Progenitor cell of endocrine pancreas (in vitro differentiated cells): Measurements from ENCODE around the gene SUPT20HL2. TPM values are rescaled to one million over a fixed set of nuclear protein-coding genes. Genes with fewer than 3 reads are reported as not detected.
"Not testable (repeated sequence)": the region's sequence is repeated elsewhere in the genome, so short reads cannot be mapped to it uniquely, and the experiment has no call there.

Experiments
- DNase-seq: peaks from one replicate; pipeline ENCODE4 v3.0.0; 2021; ENCODE audit warnings: low spot score; ENCODE audit not compliant: unreplicated experiment
- H3K27ac Mint-ChIP-seq: 2 replicates; pipeline ENCODE4 v1.8.0; 2021; ENCODE audit warnings: mild to moderate bottlenecking, moderate library complexity, mixed read lengths
- H3K27me3 Mint-ChIP-seq: 2 replicates; pipeline ENCODE4 v1.8.0; 2021; ENCODE audit warnings: mixed read lengths
- H3K36me3 Mint-ChIP-seq: 2 replicates; pipeline ENCODE4 v1.8.0; 2022; ENCODE audit warnings: mixed read lengths; ENCODE audit not compliant: insufficient read depth
- H3K4me1 Mint-ChIP-seq: 2 replicates; pipeline ENCODE4 v1.8.0; 2021; ENCODE audit warnings: low read depth, mixed read lengths
- H3K4me3 Mint-ChIP-seq: 2 replicates; pipeline ENCODE4 v1.8.0; 2021; ENCODE audit warnings: low read depth, mild to moderate bottlenecking, moderate library complexity, mixed read lengths
- H3K9me3 Mint-ChIP-seq: 2 replicates; pipeline ENCODE4 v1.8.0; 2021; ENCODE audit warnings: low read depth, mixed read lengths
- CTCF ChIP-seq: fragments of 200-600 bp; sonication (generic); IDR thresholded peaks from one replicate; pipeline ENCODE4 v1.5.0; 2021; ENCODE audit warnings: antibody characterized with exemption, mild to moderate bottlenecking; ENCODE audit not compliant: unreplicated experiment
- total RNA-seq: library from RNA; stranded (reverse); gene quantifications from 2 replicates; pipeline ENCODE4 v1.2.1, GENCODE V29; 2021

Gene SUPT20HL2
- total RNA-seq, 1 donor from 2014 or later = not detected

DNA sequence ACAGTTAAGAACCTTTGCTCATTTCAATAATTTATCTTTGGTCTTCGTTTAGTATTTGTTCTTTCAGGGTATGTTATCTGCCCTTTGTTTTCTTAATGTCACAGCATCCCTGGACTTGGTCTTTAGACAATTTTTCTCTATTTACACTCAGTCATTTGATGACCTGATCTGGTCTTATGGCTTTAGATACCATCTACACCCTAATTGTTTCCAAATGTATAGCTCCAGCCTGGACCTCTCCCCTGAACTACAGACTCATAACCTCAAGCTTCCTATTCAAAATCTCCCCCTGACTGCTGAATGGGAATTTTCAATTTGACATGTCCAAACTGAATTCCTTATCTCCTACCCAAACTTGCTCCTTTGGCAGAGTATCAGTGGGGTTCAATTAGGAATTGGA is 3.7 kb upstream of the SUPT20HL2 start:
- TF ChIP-seq CTCF = no peak
- Mint-ChIP-seq H3K4me3 (no peak overlapping the region), H3K36me3 (no peaks in the 10 kb centered on the region), H3K9me3 (no peaks in the 10 kb centered on the region), H3K27me3 (no peaks in the 10 kb centered on the region), H3K4me1 (peaks cover 4% of the 10 kb centered on the region), H3K27ac (no peak overlapping the region)
- DNase-seq = no peak

DNA sequence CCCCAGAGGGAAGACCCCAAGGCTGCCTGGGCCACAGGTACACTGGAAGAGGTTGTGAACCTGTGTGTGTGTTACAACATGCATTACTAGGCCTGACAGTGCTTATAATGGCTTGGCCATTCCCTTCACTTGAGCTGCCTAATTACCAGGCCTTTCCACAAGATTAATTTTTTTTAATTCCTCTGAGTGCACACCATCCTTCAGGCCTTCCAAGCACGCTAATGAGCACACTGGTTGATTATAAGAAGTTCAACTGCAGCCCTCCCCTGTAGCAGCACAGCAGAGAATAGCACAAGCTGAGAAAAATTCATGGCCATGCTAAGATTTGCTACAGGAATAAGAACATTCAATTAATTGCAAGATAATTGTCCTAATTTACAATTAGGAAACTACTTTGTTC is 2.2 kb upstream of the SUPT20HL2 start:
- Mint-ChIP-seq H3K27ac (no peak overlapping the region), H3K4me1 (peaks cover 4% of the 10 kb centered on the region), H3K27me3 (peaks cover 3% of the 10 kb centered on the region), H3K36me3 (no peaks in the 10 kb centered on the region), H3K4me3 (no peak overlapping the region), H3K9me3 (no peaks in the 10 kb centered on the region)
- TF ChIP-seq CTCF = no peak
- DNase-seq = no peak

- H3K4me3 Mint-ChIP-seq, H3K36me3 Mint-ChIP-seq, H3K9me3 Mint-ChIP-seq, H3K27ac Mint-ChIP-seq, H3K27me3 Mint-ChIP-seq, DNase-seq, H3K4me1 Mint-ChIP-seq: not testable (repeated sequence)
Observed at GRCh38 chrX:24312249-24312607, 1.6 kb downstream of the SUPT20HL2 start.

DNA sequence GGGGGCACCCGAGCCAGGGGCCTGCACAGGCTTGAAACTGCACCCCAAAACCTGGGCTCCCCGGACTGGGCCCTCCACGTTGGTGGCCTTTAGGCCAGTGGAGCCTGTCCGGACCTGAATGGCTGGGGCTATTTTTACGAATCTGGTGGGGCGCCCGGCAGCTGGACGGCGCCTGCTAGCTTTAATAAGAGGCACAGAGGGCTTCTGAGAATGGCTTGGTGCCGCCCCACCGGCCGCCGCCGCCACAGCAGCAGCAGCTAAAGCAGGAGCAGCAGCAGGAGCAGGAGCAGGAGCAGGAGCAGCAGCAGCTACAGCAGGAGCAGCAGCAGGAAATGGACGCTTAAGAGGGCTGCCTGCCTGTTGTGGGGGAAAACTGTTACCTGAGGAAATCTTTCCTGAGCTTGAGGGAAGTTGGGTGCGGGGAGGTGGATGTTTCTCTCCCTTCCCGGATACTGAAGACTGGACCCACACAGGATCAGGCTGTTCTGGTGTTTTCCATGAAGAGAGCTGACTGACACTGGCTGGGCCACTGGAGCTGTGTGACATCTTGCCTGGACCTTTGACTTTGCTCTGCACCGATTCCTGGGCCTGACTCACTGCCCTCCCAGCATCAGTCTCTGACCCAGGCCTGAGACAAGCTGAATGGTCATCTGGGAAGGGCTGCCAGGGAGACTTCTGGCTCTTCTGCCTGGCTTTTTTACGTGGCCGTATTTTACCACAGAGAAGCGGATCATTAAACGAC is 2.2 kb downstream of the SUPT20HL2 start:
- not testable (repeated sequence) for H3K9me3 Mint-ChIP-seq, H3K4me1 Mint-ChIP-seq, DNase-seq, H3K4me3 Mint-ChIP-seq, H3K27me3 Mint-ChIP-seq, H3K36me3 Mint-ChIP-seq
- H3K27ac Mint-ChIP-seq = peak overlapping the region; percentile 49

DNA sequence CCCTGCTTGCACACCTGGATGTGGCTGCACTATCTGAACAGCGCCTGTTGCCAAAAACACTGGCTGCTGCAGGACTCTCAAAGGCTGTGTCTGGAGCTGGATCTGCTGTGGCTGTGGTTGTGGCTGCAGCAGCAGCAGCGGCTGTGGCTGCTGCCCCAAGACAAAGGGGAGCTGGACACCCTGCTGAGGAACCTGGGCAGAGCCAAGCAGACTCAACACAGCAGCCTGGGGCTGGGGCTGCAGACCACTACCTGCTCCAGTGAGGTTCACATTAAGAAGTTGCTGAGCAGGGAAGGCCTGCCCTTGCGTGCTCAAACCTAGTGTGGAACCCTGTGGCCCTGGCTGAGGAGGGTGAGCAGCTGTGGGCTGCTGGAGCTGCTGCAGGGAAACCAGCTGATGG is 3.0 kb downstream of the SUPT20HL2 start:
- H3K36me3 Mint-ChIP-seq, H3K27me3 Mint-ChIP-seq, DNase-seq, H3K4me3 Mint-ChIP-seq, H3K4me1 Mint-ChIP-seq, H3K9me3 Mint-ChIP-seq, H3K27ac Mint-ChIP-seq: not testable (repeated sequence)

GRCh38 chrX:24309580-24310374 is 4.1 kb downstream of the SUPT20HL2 start:
- not testable (repeated sequence) for H3K9me3 Mint-ChIP-seq, H3K27ac Mint-ChIP-seq, H3K27me3 Mint-ChIP-seq, H3K4me3 Mint-ChIP-seq, H3K4me1 Mint-ChIP-seq, DNase-seq, H3K36me3 Mint-ChIP-seq

- H3K4me1 Mint-ChIP-seq, DNase-seq, H3K4me3 Mint-ChIP-seq, H3K36me3 Mint-ChIP-seq, H3K27ac Mint-ChIP-seq, H3K27me3 Mint-ChIP-seq, H3K9me3 Mint-ChIP-seq: not testable (repeated sequence)
Observed at GRCh38 chrX:24308803-24309202, 5.1 kb downstream of the SUPT20HL2 start.

DNA sequence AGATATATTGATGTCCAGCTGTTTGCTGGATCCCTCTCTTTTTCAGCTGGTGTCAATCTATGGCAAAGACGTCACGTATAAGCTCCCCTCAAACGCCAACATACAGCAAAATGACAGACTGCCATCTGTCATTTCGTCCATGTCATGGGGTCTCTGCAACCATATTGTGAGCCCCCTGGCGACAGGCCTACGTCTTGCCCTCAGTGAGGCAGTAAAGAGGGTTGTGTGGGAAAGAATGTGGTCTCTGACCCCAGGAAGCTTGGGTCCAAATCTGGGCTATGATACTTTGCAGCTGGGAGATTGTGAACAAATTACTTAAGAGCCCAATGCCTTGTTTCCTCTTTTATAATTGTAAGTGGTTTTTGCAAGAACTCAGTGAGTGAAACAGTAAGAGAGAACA is 7.4 kb downstream of the SUPT20HL2 start:
- H3K36me3 Mint-ChIP-seq = no peaks in the 10 kb centered on the region

More for the DNA sequence above, 7.4 kb downstream of the SUPT20HL2 start:
- TF ChIP-seq CTCF = peak; percentile 27
- no peak for DNase-seq
- Mint-ChIP-seq H3K4me1 (no peaks in the 10 kb centered on the region), H3K4me3 (no peak overlapping the region), H3K9me3 (no peaks in the 10 kb centered on the region), H3K27me3 (no peaks in the 10 kb centered on the region), H3K27ac (no peak overlapping the region)
